Raji (cell line): ENCODE measurements around the gene CCL25.

ENCODE experiments used
- POLR2A ChIP-seq: IDR thresholded peaks from 2 replicates; pipeline ENCODE4 v1.6.1; 2011; ENCODE audit warnings: low read depth, low read length, control low read depth; ENCODE audit not compliant: insufficient read depth

Gene CCL25

GRCh38 chr19:8039231-8039630 lies 13.3 kb upstream of the CCL25 start:
- no peak for TF ChIP-seq POLR2A

GRCh38 chr19:8041531-8041931 lies 11.0 kb upstream of the CCL25 start:
- TF ChIP-seq POLR2A, result no peak

- TF ChIP-seq POLR2A, result no peak
Measured at GRCh38 chr19:8042900-8043299, 9.7 kb upstream of the CCL25 start.

- no peak for TF ChIP-seq POLR2A
Measured at GRCh38 chr19:8044018-8044417, 8.5 kb upstream of the CCL25 start.

GRCh38 chr19:8045872-8046568 lies 6.5 kb upstream of the CCL25 start:
- no peak for TF ChIP-seq POLR2A

DNA sequence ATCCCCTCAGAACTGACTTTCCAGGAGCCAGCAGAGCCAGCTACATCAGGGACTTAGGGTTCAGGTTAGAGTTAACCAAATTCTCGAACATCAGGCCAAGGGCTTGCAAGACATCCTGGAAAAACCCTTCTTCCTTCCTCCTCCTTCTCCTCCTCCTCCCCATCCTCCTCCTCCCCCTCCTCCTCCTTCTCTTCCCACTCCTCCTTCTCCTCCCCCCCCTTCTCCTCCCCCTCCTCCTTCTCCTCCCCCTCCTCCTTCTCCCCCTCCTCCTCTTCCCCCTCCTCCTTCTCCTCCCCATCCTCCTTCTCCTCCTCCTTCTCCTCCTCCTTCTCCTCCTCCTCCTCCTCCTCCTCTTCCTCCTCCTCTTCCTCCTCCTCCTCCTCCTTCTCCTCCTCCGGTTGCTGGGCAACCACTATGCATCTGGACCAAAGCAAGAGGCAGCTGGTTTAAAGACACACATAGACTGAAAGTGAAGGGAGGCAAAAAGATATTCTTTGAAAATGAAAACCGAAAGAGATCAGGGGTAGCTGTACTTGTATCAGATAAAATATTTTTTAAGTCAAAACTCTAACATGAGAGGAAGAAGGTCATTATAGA lies 5.9 kb upstream of the CCL25 start:
- no peak for TF ChIP-seq POLR2A

GRCh38 chr19:8050274-8051096 lies 2.1 kb upstream of the CCL25 start:
- peak; percentile 61 for TF ChIP-seq POLR2A

DNA sequence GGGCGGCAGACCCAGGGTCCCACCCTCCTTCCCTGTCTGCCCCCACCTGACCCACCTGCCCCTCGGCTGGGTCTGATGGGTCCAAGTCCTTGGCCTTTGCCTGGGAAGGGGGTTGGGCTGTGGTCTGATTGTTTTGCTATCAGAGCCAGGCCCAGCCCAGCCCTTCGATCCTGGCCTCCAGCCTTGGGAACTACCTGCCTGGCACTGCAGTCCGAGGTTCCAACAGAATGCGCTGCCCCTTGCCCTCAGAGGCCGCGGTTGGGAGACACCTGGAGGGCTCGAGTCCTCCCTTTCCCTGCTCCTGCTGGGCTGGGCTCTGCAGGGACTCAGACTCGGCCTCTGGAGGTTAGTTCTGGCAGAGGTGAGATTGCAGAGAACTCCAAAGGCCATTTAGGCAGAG lies 1.6 kb downstream of the CCL25 start:
- TF ChIP-seq POLR2A, result no peak

DNA sequence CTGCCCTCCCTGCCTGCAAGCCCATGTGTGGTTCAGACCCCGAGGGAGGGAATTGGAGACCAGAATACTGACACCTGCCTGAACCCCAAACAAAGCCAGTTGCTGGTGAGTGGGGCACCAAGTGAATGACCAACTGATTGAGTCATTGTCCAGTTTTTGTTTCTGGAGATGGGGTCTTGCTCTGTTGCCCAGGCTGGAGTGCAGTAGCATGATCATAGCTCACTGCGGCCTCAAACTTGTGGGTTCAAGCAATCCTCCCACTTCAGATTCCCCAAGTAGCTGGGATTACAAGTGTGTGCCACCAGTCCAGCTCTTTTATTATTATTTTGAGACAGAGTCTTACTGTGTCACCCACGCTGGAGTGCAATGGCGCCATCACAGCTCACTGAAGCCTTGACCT lies 4.0 kb downstream of the CCL25 start:
- no peak for TF ChIP-seq POLR2A

GRCh38 chr19:8057545-8058270 lies 5.1 kb downstream of the CCL25 start:
- no peak for TF ChIP-seq POLR2A

- TF ChIP-seq POLR2A, result no peak
Measured at GRCh38 chr19:8064911-8065874, 12.6 kb downstream of the CCL25 start.

DNA sequence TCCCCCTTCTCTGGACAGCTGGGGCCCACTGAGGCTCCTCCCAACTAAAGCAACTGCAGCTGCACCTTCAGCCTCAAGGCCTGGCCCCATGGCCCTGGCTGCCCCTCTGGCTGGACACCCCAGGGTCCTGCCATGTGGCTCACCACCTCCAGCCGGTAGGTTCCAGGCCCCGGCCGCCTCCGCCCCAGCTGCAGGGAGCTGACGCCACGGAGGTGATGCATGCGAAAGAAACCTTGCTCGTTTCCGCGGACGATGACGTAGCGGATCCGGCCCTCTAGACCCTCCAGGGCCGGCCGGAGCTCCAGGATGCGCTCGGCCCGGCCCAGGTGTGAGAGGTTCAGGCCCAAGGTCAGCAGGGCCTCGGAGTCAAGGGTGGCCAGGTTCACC lies 13.3 kb downstream of the CCL25 start:
- TF ChIP-seq POLR2A, result no peak

GRCh38 chr19:8069096-8069973 lies 16.8 kb downstream of the CCL25 start:
- no peak for TF ChIP-seq POLR2A
